H9 (cell line): ENCODE measurements around the gene MAD2L1. TPM values are rescaled to one million over a fixed set of nuclear protein-coding genes. Genes with fewer than 3 reads are reported as not detected.
A peak's percentile ranks its signal among the peaks of the same experiment; 100 is the strongest.
"Not testable (repeated sequence)": the region's sequence is repeated elsewhere in the genome, so short reads cannot be mapped to it uniquely, and the experiment has no call there.

ENCODE experiments used
- DNase-seq: peaks from one replicate; pipeline ENCODE4 v3.0.0-alpha.2; 2017
- H2AFZ ChIP-seq: one replicate; pipeline ENCODE4 v1.6.1; 2013; ENCODE audit warnings: mild to moderate bottlenecking, low read length, control low read depth, moderate library complexity
- H2AK5ac ChIP-seq: 2 replicates; pipeline ENCODE4 v1.6.1; 2013; ENCODE audit warnings: low read length, control low read depth, mixed read lengths; ENCODE audit not compliant: insufficient read length
- H2BK120ac ChIP-seq: one replicate; pipeline ENCODE4 v1.6.1; 2013; ENCODE audit warnings: low read depth, mild to moderate bottlenecking, low read length, control low read depth, inconsistent platforms; ENCODE audit not compliant: poor library complexity, severe bottlenecking
- H2BK12ac ChIP-seq: 2 replicates; pipeline ENCODE4 v1.6.1; 2013; ENCODE audit warnings: low read length, control low read depth, mixed read lengths, low read depth; ENCODE audit not compliant: insufficient read length
- H2BK15ac ChIP-seq: 2 replicates; pipeline ENCODE4 v1.6.1; 2013; ENCODE audit warnings: low read depth, low read length, control low read depth
- H2BK20ac ChIP-seq: one replicate; pipeline ENCODE4 v1.6.1; 2013; ENCODE audit warnings: low read depth, mild to moderate bottlenecking, low read length, control low read depth, inconsistent platforms; ENCODE audit not compliant: poor library complexity, severe bottlenecking
- H2BK5ac ChIP-seq: 2 replicates; pipeline ENCODE4 v1.6.1; 2013; ENCODE audit warnings: low read length, control low read depth, mixed read lengths; ENCODE audit not compliant: insufficient read length
- H3K14ac ChIP-seq: 2 replicates; pipeline ENCODE4 v1.6.1; 2013; ENCODE audit warnings: low read length, control low read depth; ENCODE audit not compliant: insufficient read depth
- H3K18ac ChIP-seq: 2 replicates; pipeline ENCODE4 v1.6.1; 2013; ENCODE audit warnings: low read depth, mild to moderate bottlenecking, mixed read lengths, low read length, control low read depth; ENCODE audit not compliant: insufficient read length
- H3K23ac ChIP-seq: 2 replicates; pipeline ENCODE4 v1.6.1; 2013; ENCODE audit warnings: low read length, control low read depth, mixed read lengths, low read depth; ENCODE audit not compliant: insufficient read length
- H3K23me2 ChIP-seq: 2 replicates; pipeline ENCODE4 v1.6.1; 2013; ENCODE audit warnings: low read depth, mild to moderate bottlenecking, mixed read lengths, low read length, control low read depth; ENCODE audit not compliant: insufficient read length, poor library complexity, severe bottlenecking
- H3K27ac ChIP-seq: 2 replicates; pipeline ENCODE4 v1.5.1; 2013; ENCODE audit warnings: low read length, control low read depth, mixed read lengths, low read depth; ENCODE audit not compliant: insufficient read length
- H3K27me3 ChIP-seq: 2 replicates; pipeline ENCODE4 v1.6.1; 2013; ENCODE audit warnings: low read length, control low read depth, inconsistent platforms; ENCODE audit not compliant: insufficient read depth
- H3K4ac ChIP-seq: 2 replicates; pipeline ENCODE4 v1.6.1; 2013; ENCODE audit warnings: low read depth, mild to moderate bottlenecking, control low read depth, inconsistent platforms, low read length, moderate library complexity
- H3K4me1 ChIP-seq: 2 replicates; pipeline ENCODE4 v1.6.1; 2013; ENCODE audit warnings: low read length, control low read depth, inconsistent platforms; ENCODE audit not compliant: insufficient read depth
- H3K4me2 ChIP-seq: 2 replicates; pipeline ENCODE4 v1.6.1; 2013; ENCODE audit warnings: low read length, control low read depth, mixed read lengths; ENCODE audit not compliant: insufficient read length, insufficient read depth
- H3K56ac ChIP-seq: 2 replicates; pipeline ENCODE4 v1.6.1; 2013; ENCODE audit warnings: low read depth, mild to moderate bottlenecking, mixed read lengths, low read length, control low read depth; ENCODE audit not compliant: insufficient read length
- H3K79me1 ChIP-seq: 2 replicates; pipeline ENCODE4 v1.6.1; 2013; ENCODE audit warnings: low read depth, mild to moderate bottlenecking, moderate library complexity, low read length, control low read depth, inconsistent platforms; ENCODE audit not compliant: insufficient read depth, poor library complexity, severe bottlenecking
- H3K79me2 ChIP-seq: 2 replicates; pipeline ENCODE4 v1.6.1; 2013; ENCODE audit warnings: low read length, control low read depth, inconsistent platforms; ENCODE audit not compliant: insufficient read depth
- H3K9ac ChIP-seq: 2 replicates; pipeline ENCODE4 v1.6.1; 2013; ENCODE audit warnings: low read length, control low read depth, mixed read lengths; ENCODE audit not compliant: insufficient read length; ENCODE audit errors: extremely low read depth
- H3K9me3 ChIP-seq: one replicate; pipeline ENCODE4 v1.6.1; 2013; ENCODE audit warnings: low read depth, low read length, inconsistent platforms; ENCODE audit not compliant: control insufficient read depth
- H3T11ph ChIP-seq: one replicate; pipeline ENCODE4 v1.6.1; 2013; ENCODE audit warnings: mild to moderate bottlenecking, low read length, control low read depth, inconsistent platforms
- H4K20me1 ChIP-seq: one replicate; pipeline ENCODE4 v1.6.1; 2013; ENCODE audit not compliant: control insufficient read depth, insufficient read length, insufficient read depth
- H4K5ac ChIP-seq: 2 replicates; pipeline ENCODE4 v1.6.1; 2013; ENCODE audit warnings: low read depth, mild to moderate bottlenecking, mixed read lengths, low read length, control low read depth; ENCODE audit not compliant: insufficient read length
- H4K8ac ChIP-seq: replicated peaks from 2 replicates; pipeline ENCODE4 v1.6.1; 2013; ENCODE audit warnings: low read length, control low read depth, mixed read lengths, low read depth; ENCODE audit not compliant: insufficient read length
- H4K91ac ChIP-seq: 2 replicates; pipeline ENCODE4 v1.6.1; 2013; ENCODE audit warnings: low read depth, mild to moderate bottlenecking, moderate library complexity, mixed read lengths, low read length, control low read depth; ENCODE audit not compliant: insufficient read length
- H3K27ac Mint-ChIP-seq, 3 experiments: 2 replicates in 2 of 3; 3 replicates in 1 of 3; pipeline ENCODE4 v1.8.0; 2020 to 2021; ENCODE audit warnings: mixed read lengths in 3 of 3, mild to moderate bottlenecking in 1 of 3, moderate library complexity in 1 of 3
- H3K27me3 Mint-ChIP-seq: 2 replicates; pipeline ENCODE4 v1.8.0; 2021; ENCODE audit warnings: low read depth, mild to moderate bottlenecking, moderate library complexity, mixed read lengths
- H3K36me3 Mint-ChIP-seq, 3 experiments: 2 replicates in 2 of 3; 3 replicates in 1 of 3; pipeline ENCODE4 v1.8.0; 2020 to 2021; ENCODE audit warnings: low read depth in 3 of 3, mixed read lengths in 3 of 3; ENCODE audit not compliant: insufficient read depth in 1 of 3
- H3K4me1 Mint-ChIP-seq, 2 experiments: 2 replicates each; pipeline ENCODE4 v1.8.0; 2020; ENCODE audit warnings: mixed read lengths in 2 of 2
- H3K4me3 Mint-ChIP-seq, 2 experiments: 2 replicates in 1 of 2; 3 replicates in 1 of 2; pipeline ENCODE4 v1.8.0; 2020 to 2021; ENCODE audit warnings: mild to moderate bottlenecking in 2 of 2, mixed read lengths in 2 of 2, moderate library complexity in 1 of 2
- H3K9me3 Mint-ChIP-seq, 2 experiments: 2 replicates in 1 of 2; 3 replicates in 1 of 2; pipeline ENCODE4 v1.8.0; 2020; ENCODE audit warnings: mild to moderate bottlenecking in 2 of 2, mixed read lengths in 2 of 2, moderate library complexity in 1 of 2
- CTCF ChIP-seq: fragments of 200-600 bp; sonication (generic); conservative IDR thresholded peaks from 3 replicates; pipeline ENCODE4 v1.8.0; 2021; ENCODE audit warnings: antibody characterized with exemption, mild to moderate bottlenecking
- WGBS: extraction: QIAGEN DNeasy Blood & Tissue Kit; methylation state at CpG from one replicate; pipeline ENCODE4 v1.1.7; 2013; ENCODE audit warnings: missing lambda C conversion rate, low lambda C conversion rate, mixed read lengths; ENCODE audit not compliant: insufficient read length; ENCODE audit errors: extremely low coverage; 5-methylcytosine and 5-hydroxymethylcytosine counted together
- total RNA-seq: library from RNA; stranded (reverse); gene quantifications from 2 replicates; pipeline ENCODE4 v1.2.1, GENCODE V29; 2021

MAD2L1 gene
- total RNA-seq, 1 experiment from 2014 or later = 87.2 TPM

GRCh38 chr4:120064887-120065286 lies 1.8 kb downstream of the MAD2L1 start:
- Histone ChIP-seq H3K23me2 (peaks cover 4% of the 10 kb centered on the region), H3K79me2 (peaks cover 25% of the 10 kb centered on the region), H3K27me3 (no peaks in the 10 kb centered on the region), H4K91ac (no peak overlapping the region), H3K27ac (no peak overlapping the region), H4K8ac (no peak overlapping the region), H3K18ac (no peak overlapping the region), H2BK20ac (no peak overlapping the region), H2BK15ac (no peak overlapping the region), H4K20me1 (no peaks in the 10 kb centered on the region), H3K9me3 (no peaks in the 10 kb centered on the region), H2BK5ac (no peak overlapping the region), H2BK12ac (no peak overlapping the region), H3K14ac (no peak overlapping the region), H3K4ac (no peak overlapping the region), H3T11ph (no peak overlapping the region), H2AFZ (no peak overlapping the region), H3K23ac (no peak overlapping the region), H3K56ac (no peak overlapping the region), H2AK5ac (no peak overlapping the region), H3K4me1 (peaks cover 4% of the 10 kb centered on the region; the same call in 1 of the 2 replicates), H3K9ac (no peak overlapping the region), H3K4me2 (no peak overlapping the region), H3K79me1 (no peaks in the 10 kb centered on the region), H2BK120ac (no peak overlapping the region), H4K5ac (no peak overlapping the region)
- peak overlapping the region; percentile 99 for H3K4me3 Mint-ChIP-seq
- no CpG with 5 or more reads among the region's 5 CpGs for WGBS
- DNase-seq = no peak
- peaks cover 40 to 48% (median 41%) of the 10 kb centered on the region in 3 experiments; a peak in 6 of 7 replicates for H3K36me3 Mint-ChIP-seq
- H3K4me1 Mint-ChIP-seq = peaks cover 44 to 53% of the 10 kb centered on the region in 2 experiments
- H3K27ac Mint-ChIP-seq = peak overlapping the region in 1 of 3 experiments; percentile 23; a peak in 2 of 7 replicates
- H3K27me3 Mint-ChIP-seq = no peaks in the 10 kb centered on the region
- H3K9me3 Mint-ChIP-seq = no peaks in the 10 kb centered on the region
- TF ChIP-seq CTCF = no peak

GRCh38 chr4:120063711-120064110 lies 2.9 kb downstream of the MAD2L1 start:
- not testable (repeated sequence) for H3K4ac ChIP-seq, H3K9me3 ChIP-seq, H3K27ac ChIP-seq, H4K91ac ChIP-seq, H4K5ac ChIP-seq, H3K4me1 ChIP-seq, H3K23me2 ChIP-seq, DNase-seq, H4K8ac ChIP-seq, H3K14ac ChIP-seq, H2AFZ ChIP-seq, H4K20me1 ChIP-seq, H3K27me3 ChIP-seq, H3T11ph ChIP-seq, H3K56ac ChIP-seq, H2AK5ac ChIP-seq, H3K4me3 Mint-ChIP-seq, H2BK120ac ChIP-seq, H3K27me3 Mint-ChIP-seq, H3K4me2 ChIP-seq, H3K9me3 Mint-ChIP-seq, H3K79me1 ChIP-seq, H3K18ac ChIP-seq, H2BK12ac ChIP-seq, H3K9ac ChIP-seq, H2BK15ac ChIP-seq, H2BK20ac ChIP-seq, H2BK5ac ChIP-seq, H3K23ac ChIP-seq
- Mint-ChIP-seq H3K36me3 (peaks cover 51 to 60% (median 52%) of the 10 kb centered on the region in 3 experiments; a peak in 6 of 7 replicates), H3K4me1 (peaks cover 38 to 44% of the 10 kb centered on the region in 2 experiments), H3K27ac (peak overlapping the region; percentile 3 to 40 (median 28); a peak in 1 of 7 replicates)
- no CpG with 5 or more reads among the region's 9 CpGs for WGBS
- peaks cover 25% of the 10 kb centered on the region for H3K79me2 ChIP-seq
